Activated CD8-positive, alpha-beta memory T cell treated with anti-CD3 and anti-CD28 coated beads, Interleukin-2, amount 50 U/mL, for 4 hours (primary cell): ENCODE measurements around the gene PRKAR2B.

Experiments used
- DNase-seq: peaks from one replicate; pipeline ENCODE4 v3.0.0-alpha.2; 2020

PRKAR2B gene

GRCh38 chr7:107166736-107167426 is 122.4 kb downstream of the PRKAR2B start:
- DNase-seq = no peak

GRCh38 chr7:107167483-107168232 is 123.2 kb downstream of the PRKAR2B start:
- DNase-seq = peak; percentile 69

- DNase-seq = peak; percentile 96
Observed at GRCh38 chr7:107168233-107169119, 124.0 kb downstream of the PRKAR2B start, which contains the start of gene HBP1. HBP1 (plus strand) TSS chr7:107169003; CDS start chr7:107179894, 10,891 bp downstream.

- DNase-seq = peak; percentile 79
Observed at GRCh38 chr7:107169120-107170050, 124.9 kb downstream of the PRKAR2B start.

- no peak for DNase-seq
Observed at GRCh38 chr7:107170051-107170915, 125.8 kb downstream of the PRKAR2B start.

GRCh38 chr7:107171496-107171895 is 127.0 kb downstream of the PRKAR2B start:
- no peak for DNase-seq

GRCh38 chr7:107172276-107173032 is 127.9 kb downstream of the PRKAR2B start:
- no peak for DNase-seq

- DNase-seq = no peak
Observed at GRCh38 chr7:107173191-107173590, 128.7 kb downstream of the PRKAR2B start.

- no peak for DNase-seq
Observed at GRCh38 chr7:107173691-107174406, 129.3 kb downstream of the PRKAR2B start.

- no peak for DNase-seq
Observed at GRCh38 chr7:107179326-107180164, 135.0 kb downstream of the PRKAR2B start.

GRCh38 chr7:107180378-107180777 is 135.9 kb downstream of the PRKAR2B start:
- peak; percentile 88 for DNase-seq

GRCh38 chr7:107181172-107181571 is 136.7 kb downstream of the PRKAR2B start:
- no peak for DNase-seq

GRCh38 chr7:107185716-107186115 is 141.2 kb downstream of the PRKAR2B start:
- DNase-seq = no peak

GRCh38 chr7:107186240-107186639 is 141.7 kb downstream of the PRKAR2B start:
- no peak for DNase-seq

GRCh38 chr7:107187774-107188173 is 143.3 kb downstream of the PRKAR2B start:
- DNase-seq = no peak

GRCh38 chr7:107190090-107190489 is 145.6 kb downstream of the PRKAR2B start:
- no peak for DNase-seq

GRCh38 chr7:107194052-107194451 is 149.5 kb downstream of the PRKAR2B start:
- no peak for DNase-seq

- no peak for DNase-seq
Observed at GRCh38 chr7:107196834-107197610, 152.5 kb downstream of the PRKAR2B start.
